ENCODE data around the gene NCKAP1.

DNA sequence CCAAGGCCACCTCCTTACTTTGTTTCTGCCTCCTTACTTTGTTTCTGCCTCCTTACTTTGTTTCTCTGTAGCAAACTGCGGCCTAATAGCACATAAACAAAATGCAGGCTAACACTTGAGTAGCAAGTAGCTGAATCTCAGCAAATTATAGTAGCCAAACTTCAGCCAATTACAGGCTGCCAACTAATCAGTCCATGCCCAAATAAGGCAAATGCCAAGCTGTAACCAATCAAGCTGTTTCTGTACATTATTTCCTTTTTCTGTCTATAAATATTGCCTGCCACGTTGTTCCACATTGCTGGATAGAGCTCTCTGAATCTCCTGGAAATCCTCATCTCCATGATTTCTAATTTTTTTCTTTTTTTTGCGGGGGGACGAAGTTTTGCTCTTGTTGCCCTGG is 143.1 kb downstream of the NCKAP1 start:
- TF ChIP-seq, protein P1, sequence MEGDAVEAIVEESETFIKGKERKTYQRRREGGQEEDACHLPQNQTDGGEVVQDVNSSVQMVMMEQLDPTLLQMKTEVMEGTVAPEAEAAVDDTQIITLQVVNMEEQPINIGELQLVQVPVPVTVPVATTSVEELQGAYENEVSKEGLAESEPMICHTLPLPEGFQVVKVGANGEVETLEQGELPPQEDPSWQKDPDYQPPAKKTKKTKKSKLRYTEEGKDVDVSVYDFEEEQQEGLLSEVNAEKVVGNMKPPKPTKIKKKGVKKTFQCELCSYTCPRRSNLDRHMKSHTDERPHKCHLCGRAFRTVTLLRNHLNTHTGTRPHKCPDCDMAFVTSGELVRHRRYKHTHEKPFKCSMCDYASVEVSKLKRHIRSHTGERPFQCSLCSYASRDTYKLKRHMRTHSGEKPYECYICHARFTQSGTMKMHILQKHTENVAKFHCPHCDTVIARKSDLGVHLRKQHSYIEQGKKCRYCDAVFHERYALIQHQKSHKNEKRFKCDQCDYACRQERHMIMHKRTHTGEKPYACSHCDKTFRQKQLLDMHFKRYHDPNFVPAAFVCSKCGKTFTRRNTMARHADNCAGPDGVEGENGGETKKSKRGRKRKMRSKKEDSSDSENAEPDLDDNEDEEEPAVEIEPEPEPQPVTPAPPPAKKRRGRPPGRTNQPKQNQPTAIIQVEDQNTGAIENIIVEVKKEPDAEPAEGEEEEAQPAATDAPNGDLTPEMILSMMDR (IDR thresholded peaks at IDR 0.05), result no peak
- TF ChIP-seq POLR2A (IDR thresholded peaks at IDR 0.05) (no peak), POLR2AphosphoS5 (IDR thresholded peaks at IDR 0.05) (no peak)

Measured in transverse colon (tissue), 4 donors.